HG02588 (cell line): ENCODE results near the gene SORT1.
"Not testable (repeated sequence)": the region's sequence is repeated elsewhere in the genome, so short reads cannot be mapped to it uniquely, and the experiment has no call there.

Source experiments
- ATAC-seq: cut with Tn5 transposase; IDR thresholded peaks from one replicate; pipeline ENCODE4 v1.9.1; 2021; ENCODE audit warnings: mild to moderate bottlenecking, moderate library complexity; ENCODE audit not compliant: unreplicated experiment

The SORT1 gene

GRCh38 chr1:109301874-109302273 lies 95.8 kb downstream of the SORT1 start:
- no peak for ATAC-seq

GRCh38 chr1:109300650-109301151 lies 97.0 kb downstream of the SORT1 start:
- ATAC-seq = no peak

- no peak for ATAC-seq
Observed at GRCh38 chr1:109299558-109300343, 98.0 kb downstream of the SORT1 start.

DNA sequence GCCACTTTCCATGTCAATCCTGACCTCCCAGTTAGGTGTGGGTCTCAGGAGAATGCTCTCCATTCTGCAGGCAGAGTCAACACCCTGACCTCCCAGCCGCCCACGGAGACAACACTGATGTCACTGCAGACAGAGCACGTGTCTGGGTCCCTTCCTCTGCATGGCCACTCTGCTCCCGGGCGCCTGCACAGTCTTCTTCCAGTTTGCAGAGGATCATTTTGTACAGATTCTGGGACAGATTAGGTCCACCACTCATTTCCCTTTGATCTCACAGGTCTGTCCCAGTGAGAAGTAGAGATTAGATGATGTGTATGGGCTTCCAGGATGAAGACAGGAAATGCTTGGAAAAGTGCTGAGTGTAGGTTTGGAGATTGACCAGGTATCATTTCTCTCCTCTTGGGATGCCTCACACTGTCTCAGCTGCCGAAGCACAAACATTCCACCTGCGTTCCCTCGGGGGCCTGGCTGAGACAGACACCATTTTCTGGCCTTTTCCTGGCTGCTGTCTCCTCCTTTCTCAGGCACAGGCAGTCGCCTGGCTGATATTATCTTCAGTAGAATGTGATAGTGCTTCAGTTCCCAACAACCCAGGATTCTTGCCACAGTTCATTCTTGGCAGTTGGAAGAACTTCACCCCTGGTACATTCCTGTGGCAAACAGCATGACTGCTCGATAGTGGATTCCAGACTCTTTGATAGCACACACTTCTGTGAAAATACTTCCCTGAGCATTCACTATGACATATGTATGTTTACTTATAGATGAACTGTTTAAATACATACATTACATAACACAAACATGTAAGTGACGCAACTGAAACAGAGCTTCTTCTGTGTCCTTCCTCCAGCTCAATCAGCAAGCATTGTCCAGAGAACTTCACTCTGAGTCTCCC lies 98.8 kb downstream of the SORT1 start:
- ATAC-seq = no peak

- no peak for ATAC-seq
Observed at GRCh38 chr1:109296782-109297181, 100.9 kb downstream of the SORT1 start.

- no peak for ATAC-seq
Observed at GRCh38 chr1:109295712-109296415, 101.9 kb downstream of the SORT1 start.

GRCh38 chr1:109294481-109294880 lies 103.2 kb downstream of the SORT1 start:
- ATAC-seq = no peak

DNA sequence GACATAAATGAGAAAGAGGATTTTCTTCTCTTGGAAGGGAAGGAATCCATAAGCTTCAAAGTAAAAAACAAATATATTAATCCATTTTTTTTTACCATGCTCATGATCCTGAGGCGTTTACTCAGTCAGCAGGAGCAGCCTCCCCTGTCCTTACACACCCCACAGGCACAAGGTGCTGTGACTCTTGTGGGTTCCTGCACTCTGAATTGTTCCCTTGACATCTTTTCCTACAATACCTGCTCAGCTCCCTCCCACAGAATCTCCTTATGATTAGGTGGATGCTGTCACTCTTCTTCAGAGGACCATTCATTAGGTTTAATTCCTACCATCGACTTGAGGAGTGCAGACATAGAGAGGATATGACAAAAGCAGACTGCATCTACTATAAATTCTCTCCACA lies 104.7 kb downstream of the SORT1 start:
- no peak for ATAC-seq

- ATAC-seq = no peak
Observed at GRCh38 chr1:109292364-109292763, 105.4 kb downstream of the SORT1 start.

DNA sequence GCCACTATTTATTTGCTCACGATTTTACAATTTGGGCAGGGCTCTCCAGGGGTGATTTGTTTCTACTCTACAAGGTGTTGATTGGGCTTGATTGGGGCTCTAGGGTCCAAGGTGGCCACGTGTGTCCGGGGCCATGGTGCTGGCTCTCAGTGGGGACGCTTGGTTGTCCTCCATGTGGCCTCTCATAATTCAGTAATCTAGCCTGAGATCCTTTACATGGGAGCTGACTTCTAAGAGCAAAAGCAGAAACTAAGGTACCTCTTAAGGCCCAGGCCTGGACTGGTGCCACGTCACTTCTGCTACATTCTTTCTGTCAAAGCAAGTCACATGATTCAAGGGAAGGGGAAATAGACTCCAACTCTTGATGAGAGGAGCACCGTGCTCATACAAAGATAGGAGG lies 106.7 kb downstream of the SORT1 start:
- no peak for ATAC-seq

DNA sequence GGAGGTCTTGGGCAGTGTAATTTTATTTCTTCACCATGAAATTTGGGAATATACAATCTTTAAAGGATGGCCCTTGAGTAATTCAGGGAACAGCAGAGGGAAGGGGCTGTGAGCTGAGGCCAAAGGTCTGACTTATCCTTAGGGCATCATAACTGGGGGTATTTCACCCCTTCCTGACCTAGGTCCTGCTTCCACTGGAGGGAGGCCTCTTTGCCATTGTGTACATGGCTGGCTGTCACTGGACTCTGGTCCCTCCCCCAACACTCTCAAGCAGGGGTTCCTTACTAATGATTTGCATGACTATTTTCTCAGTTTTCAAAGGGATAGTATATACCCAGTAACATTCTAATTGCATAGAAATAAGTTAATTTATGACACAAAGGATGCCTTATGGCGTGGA lies 107.6 kb downstream of the SORT1 start:
- no peak for ATAC-seq

DNA sequence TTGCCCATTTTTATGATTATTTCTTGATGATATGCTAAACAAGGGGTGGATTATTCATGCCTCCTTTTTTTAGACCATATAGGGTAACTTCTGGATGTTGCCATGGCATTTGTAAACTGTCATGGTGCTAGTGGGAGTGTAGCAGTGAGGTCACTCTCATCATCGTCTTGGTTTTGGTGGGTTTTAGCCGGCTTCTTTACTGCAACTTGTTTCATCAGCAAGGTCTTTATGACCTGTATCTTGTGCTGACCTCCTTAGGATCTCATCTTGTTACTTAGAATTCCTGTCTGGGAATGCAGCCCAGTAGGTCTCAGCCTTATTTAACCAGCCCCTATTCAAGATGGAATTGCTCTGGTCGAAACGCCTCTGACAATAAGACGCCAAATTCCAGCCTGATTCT lies 111.0 kb downstream of the SORT1 start:
- not testable (repeated sequence) for ATAC-seq

- peak; percentile 36 for ATAC-seq
Observed at GRCh38 chr1:109283748-109284600, 113.7 kb downstream of the SORT1 start.

- peak; percentile 94 for ATAC-seq
Observed at GRCh38 chr1:109282952-109283747, 114.6 kb downstream of the SORT1 start, which contains the start of gene PSRC1. Gene PSRC1 (minus strand): TSS chr1:109283145.

DNA sequence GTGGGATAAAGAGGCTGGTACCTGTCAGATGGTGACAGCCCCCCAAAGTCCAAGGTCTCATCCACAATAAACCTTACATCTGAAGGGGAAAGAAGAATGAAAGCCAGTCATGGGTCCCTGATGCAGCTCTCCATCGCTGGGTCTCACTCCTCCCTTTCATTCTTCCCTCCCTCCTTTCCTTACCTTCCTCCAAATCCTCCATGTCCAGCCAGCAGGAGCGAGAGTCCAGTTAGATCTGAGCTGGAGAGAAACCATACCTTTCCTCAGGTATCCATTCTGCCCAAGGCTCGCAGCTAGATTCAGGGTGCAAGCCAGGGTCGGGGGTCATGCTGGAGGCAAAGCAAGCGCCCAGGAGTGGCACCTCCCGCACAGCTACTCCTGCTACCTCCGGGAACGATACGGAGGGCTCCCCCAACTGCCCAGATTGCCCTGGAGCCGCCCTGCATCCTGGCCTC lies 115.2 kb downstream of the SORT1 start:
- ATAC-seq = no peak

GRCh38 chr1:109281680-109282496 lies 115.8 kb downstream of the SORT1 start:
- ATAC-seq = no peak

DNA sequence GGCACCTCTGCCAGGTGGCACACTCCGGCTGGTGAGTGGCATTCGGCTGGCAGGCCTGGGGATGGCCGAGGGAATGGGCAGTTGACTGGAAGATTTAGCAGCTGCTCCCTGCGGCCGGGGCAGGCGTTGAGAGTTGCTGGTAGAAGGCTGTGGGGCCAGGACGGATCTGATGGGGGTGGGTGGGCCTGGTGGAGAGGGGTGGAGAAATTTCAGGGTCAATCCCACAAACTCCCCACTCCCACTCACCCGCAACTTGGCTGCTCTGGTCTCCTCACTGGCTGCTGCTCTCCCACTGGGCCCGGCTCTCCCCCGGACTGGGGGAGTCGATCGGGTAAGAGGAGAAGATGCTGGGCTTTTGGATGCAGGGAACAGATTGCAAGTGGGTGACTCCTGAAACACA lies 116.9 kb downstream of the SORT1 start:
- ATAC-seq = no peak

GRCh38 chr1:109279615-109280278 lies 118.0 kb downstream of the SORT1 start:
- no peak for ATAC-seq
